ENCODE results near the gene ACY1. TPM values are rescaled to one million over a fixed set of nuclear protein-coding genes. Genes with fewer than 3 reads are reported as not detected.

Gene ACY1
- total and polyA plus RNA-seq, 2 of the 13 experiments (the other 11 are each of a cell fraction or from before 2014, with no cell fraction given) = 113 to 162 TPM

- peak overlapping the region; percentile 94 for H3K4me2 ChIP-seq (ENCODE audit: low read depth, low read length)
- ChIA-PET POLR2A (interaction anchor here (0.8 to 4.5 kb wide), 15 partner anchors 8 to 559 kb away, joined by 3 to 173 read pairs (median 11); partner anchors contain the start of genes ABHD14A, ABHD14B, ACY1 and DCAF1), CTCF (ENCODE audit: low intra/inter-chr PET ratio, low total read pairs) (interaction anchor here (2.1 kb wide), 1 partner anchor 31 kb away, joined by 34 read pairs; the partner anchor contains the start of genes ABHD14A and ABHD14B)
- intact Hi-C loops (cut with micrococcal nuclease; ENCODE audit: unreplicated experiment) (loop anchor here (2.0 kb wide), 2 partner anchors 39 to 51 kb away; partner anchors contain the start of genes ACY1 and RPL29), in situ Hi-C loops (cut with HindIII; ENCODE audit: extremely low pct_ligation_motif_present, low pct_unique_long_range_greater_than_20kb) (no loop called here)
- FAIRE-seq = no peak
- no peak for DNase-seq (ENCODE audit: low spot score)
- no TSS peak for BruUV-seq (replicated peaks)
- TF ChIP-seq PAX8 (CRISPR knock-in tag; IDR thresholded peaks at IDR 0.05; ENCODE audit: borderline replicate concordance) (0 out of 2 replicates have a peak, but pooled peaks have one; percentile 25), POLR2AphosphoS5 (IDR thresholded peaks at IDR 0.05; ENCODE audit: low read depth, low read length) (no peak), AGO2 (optimal IDR thresholded peaks at IDR 0.05; ENCODE audit: low read depth, low read length) (peak; percentile 21), ZBTB38 (CRISPR knock-in tag; IDR thresholded peaks at IDR 0.05) (0 out of 2 replicates have a peak, but pooled peaks have one; percentile 49), ZBTB33 (CRISPR knock-in tag; IDR thresholded peaks at IDR 0.05) (peak; percentile 88)
- no peaks in the 10 kb centered on the region; the same call in 1 of the 2 replicates for H4K20me1 ChIP-seq (ENCODE audit: insufficient read depth, low read length)
- peaks cover under 1% of the 10 kb centered on the region in 2 experiments; a peak in 2 of 5 replicates for H3K36me3 ChIP-seq (replicated peaks in 1 of 2; ENCODE audit: control insufficient read depth in 1 of 2, insufficient read depth in 2 of 2, low read length in 2 of 2)
- H3K27ac ChIP-seq (ENCODE audit: extremely low read length, insufficient read depth, low read length) = peak overlapping the region; percentile 93
- H3K4me1 ChIP-seq (ENCODE audit: insufficient read depth, low read length) = peaks cover 32% of the 10 kb centered on the region
- ATAC-seq = no peak
- H3K27me3 ChIP-seq (ENCODE audit: control insufficient read depth in 1 of 2, insufficient read depth in 2 of 2, low read length in 2 of 2) = no peaks in the 10 kb centered on the region; a peak in 1 of 5 replicates
- peak overlapping the region in 1 of 3 experiments; percentile 80; a peak in 3 of 6 replicates for H3K4me3 ChIP-seq (replicated peaks in 1 of 3; ENCODE audit: insufficient read depth in 1 of 3, low read depth in 2 of 3, low read length in 3 of 3)
- H3K9ac ChIP-seq (ENCODE audit: insufficient read depth, low read depth, low read length) = peak overlapping the region; percentile 93
- no peaks in the 10 kb centered on the region for H3K9me3 ChIP-seq (ENCODE audit: low read length)
- 95% methylated on average over 9 of the region's 21 CpGs for WGBS (ENCODE audit: low lambda C conversion rate)
- no peak overlapping the region for H2AFZ ChIP-seq (ENCODE audit: low read length)
- peaks cover 24% of the 10 kb centered on the region for H3K79me2 ChIP-seq (ENCODE audit: insufficient read depth, low read length)
These were observed 39.6 kb upstream of the ACY1 start for GRCh38 chr3:51943451-51944391.

All from HepG2 (cell line).